H9 (cell line): ENCODE data around the gene OBSL1. TPM values are rescaled to one million over a fixed set of nuclear protein-coding genes. Genes with fewer than 3 reads are reported as not detected.

ENCODE experiments used
- DNase-seq: peaks from one replicate; pipeline ENCODE4 v3.0.0-alpha.2; 2017
- H2AFZ ChIP-seq: one replicate; pipeline ENCODE4 v1.6.1; 2013; ENCODE audit warnings: mild to moderate bottlenecking, low read length, control low read depth, moderate library complexity
- H2AK5ac ChIP-seq: 2 replicates; pipeline ENCODE4 v1.6.1; 2013; ENCODE audit warnings: low read length, control low read depth, mixed read lengths; ENCODE audit not compliant: insufficient read length
- H2BK120ac ChIP-seq: one replicate; pipeline ENCODE4 v1.6.1; 2013; ENCODE audit warnings: low read depth, mild to moderate bottlenecking, low read length, control low read depth, inconsistent platforms; ENCODE audit not compliant: poor library complexity, severe bottlenecking
- H2BK12ac ChIP-seq: 2 replicates; pipeline ENCODE4 v1.6.1; 2013; ENCODE audit warnings: low read length, control low read depth, mixed read lengths, low read depth; ENCODE audit not compliant: insufficient read length
- H2BK15ac ChIP-seq: 2 replicates; pipeline ENCODE4 v1.6.1; 2013; ENCODE audit warnings: low read depth, low read length, control low read depth
- H2BK20ac ChIP-seq: one replicate; pipeline ENCODE4 v1.6.1; 2013; ENCODE audit warnings: low read depth, mild to moderate bottlenecking, low read length, control low read depth, inconsistent platforms; ENCODE audit not compliant: poor library complexity, severe bottlenecking
- H2BK5ac ChIP-seq: 2 replicates; pipeline ENCODE4 v1.6.1; 2013; ENCODE audit warnings: low read length, control low read depth, mixed read lengths; ENCODE audit not compliant: insufficient read length
- H3K14ac ChIP-seq: 2 replicates; pipeline ENCODE4 v1.6.1; 2013; ENCODE audit warnings: low read length, control low read depth; ENCODE audit not compliant: insufficient read depth
- H3K18ac ChIP-seq: 2 replicates; pipeline ENCODE4 v1.6.1; 2013; ENCODE audit warnings: low read depth, mild to moderate bottlenecking, mixed read lengths, low read length, control low read depth; ENCODE audit not compliant: insufficient read length
- H3K23ac ChIP-seq: 2 replicates; pipeline ENCODE4 v1.6.1; 2013; ENCODE audit warnings: low read length, control low read depth, mixed read lengths, low read depth; ENCODE audit not compliant: insufficient read length
- H3K23me2 ChIP-seq: 2 replicates; pipeline ENCODE4 v1.6.1; 2013; ENCODE audit warnings: low read depth, mild to moderate bottlenecking, mixed read lengths, low read length, control low read depth; ENCODE audit not compliant: insufficient read length, poor library complexity, severe bottlenecking
- H3K27ac ChIP-seq: 2 replicates; pipeline ENCODE4 v1.5.1; 2013; ENCODE audit warnings: low read length, control low read depth, mixed read lengths, low read depth; ENCODE audit not compliant: insufficient read length
- H3K27me3 ChIP-seq: 2 replicates; pipeline ENCODE4 v1.6.1; 2013; ENCODE audit warnings: low read length, control low read depth, inconsistent platforms; ENCODE audit not compliant: insufficient read depth
- H3K4ac ChIP-seq: 2 replicates; pipeline ENCODE4 v1.6.1; 2013; ENCODE audit warnings: low read depth, mild to moderate bottlenecking, control low read depth, inconsistent platforms, low read length, moderate library complexity
- H3K4me1 ChIP-seq: 2 replicates; pipeline ENCODE4 v1.6.1; 2013; ENCODE audit warnings: low read length, control low read depth, inconsistent platforms; ENCODE audit not compliant: insufficient read depth
- H3K4me2 ChIP-seq: 2 replicates; pipeline ENCODE4 v1.6.1; 2013; ENCODE audit warnings: low read length, control low read depth, mixed read lengths; ENCODE audit not compliant: insufficient read length, insufficient read depth
- H3K56ac ChIP-seq: 2 replicates; pipeline ENCODE4 v1.6.1; 2013; ENCODE audit warnings: low read depth, mild to moderate bottlenecking, mixed read lengths, low read length, control low read depth; ENCODE audit not compliant: insufficient read length
- H3K79me1 ChIP-seq: 2 replicates; pipeline ENCODE4 v1.6.1; 2013; ENCODE audit warnings: low read depth, mild to moderate bottlenecking, moderate library complexity, low read length, control low read depth, inconsistent platforms; ENCODE audit not compliant: insufficient read depth, poor library complexity, severe bottlenecking
- H3K79me2 ChIP-seq: 2 replicates; pipeline ENCODE4 v1.6.1; 2013; ENCODE audit warnings: low read length, control low read depth, inconsistent platforms; ENCODE audit not compliant: insufficient read depth
- H3K9ac ChIP-seq: 2 replicates; pipeline ENCODE4 v1.6.1; 2013; ENCODE audit warnings: low read length, control low read depth, mixed read lengths; ENCODE audit not compliant: insufficient read length; ENCODE audit errors: extremely low read depth
- H3K9me3 ChIP-seq: one replicate; pipeline ENCODE4 v1.6.1; 2013; ENCODE audit warnings: low read depth, low read length, inconsistent platforms; ENCODE audit not compliant: control insufficient read depth
- H3T11ph ChIP-seq: one replicate; pipeline ENCODE4 v1.6.1; 2013; ENCODE audit warnings: mild to moderate bottlenecking, low read length, control low read depth, inconsistent platforms
- H4K20me1 ChIP-seq: one replicate; pipeline ENCODE4 v1.6.1; 2013; ENCODE audit not compliant: control insufficient read depth, insufficient read length, insufficient read depth
- H4K5ac ChIP-seq: 2 replicates; pipeline ENCODE4 v1.6.1; 2013; ENCODE audit warnings: low read depth, mild to moderate bottlenecking, mixed read lengths, low read length, control low read depth; ENCODE audit not compliant: insufficient read length
- H4K8ac ChIP-seq: replicated peaks from 2 replicates; pipeline ENCODE4 v1.6.1; 2013; ENCODE audit warnings: low read length, control low read depth, mixed read lengths, low read depth; ENCODE audit not compliant: insufficient read length
- H4K91ac ChIP-seq: 2 replicates; pipeline ENCODE4 v1.6.1; 2013; ENCODE audit warnings: low read depth, mild to moderate bottlenecking, moderate library complexity, mixed read lengths, low read length, control low read depth; ENCODE audit not compliant: insufficient read length
- H3K27ac Mint-ChIP-seq, 3 experiments: 2 replicates in 2 of 3; 3 replicates in 1 of 3; pipeline ENCODE4 v1.8.0; 2020 to 2021; ENCODE audit warnings: mixed read lengths in 3 of 3, mild to moderate bottlenecking in 1 of 3, moderate library complexity in 1 of 3
- H3K27me3 Mint-ChIP-seq: 2 replicates; pipeline ENCODE4 v1.8.0; 2021; ENCODE audit warnings: low read depth, mild to moderate bottlenecking, moderate library complexity, mixed read lengths
- H3K36me3 Mint-ChIP-seq, 3 experiments: 2 replicates in 2 of 3; 3 replicates in 1 of 3; pipeline ENCODE4 v1.8.0; 2020 to 2021; ENCODE audit warnings: low read depth in 3 of 3, mixed read lengths in 3 of 3; ENCODE audit not compliant: insufficient read depth in 1 of 3
- H3K4me1 Mint-ChIP-seq, 2 experiments: 2 replicates each; pipeline ENCODE4 v1.8.0; 2020; ENCODE audit warnings: mixed read lengths in 2 of 2
- H3K4me3 Mint-ChIP-seq, 2 experiments: 2 replicates in 1 of 2; 3 replicates in 1 of 2; pipeline ENCODE4 v1.8.0; 2020 to 2021; ENCODE audit warnings: mild to moderate bottlenecking in 2 of 2, mixed read lengths in 2 of 2, moderate library complexity in 1 of 2
- H3K9me3 Mint-ChIP-seq, 2 experiments: 2 replicates in 1 of 2; 3 replicates in 1 of 2; pipeline ENCODE4 v1.8.0; 2020; ENCODE audit warnings: mild to moderate bottlenecking in 2 of 2, mixed read lengths in 2 of 2, moderate library complexity in 1 of 2
- WGBS: extraction: QIAGEN DNeasy Blood & Tissue Kit; methylation state at CpG from one replicate; pipeline ENCODE4 v1.1.7; 2013; ENCODE audit warnings: missing lambda C conversion rate, low lambda C conversion rate, mixed read lengths; ENCODE audit not compliant: insufficient read length; ENCODE audit errors: extremely low coverage; 5-methylcytosine and 5-hydroxymethylcytosine counted together
- total RNA-seq: library from RNA; stranded (reverse); gene quantifications from 2 replicates; pipeline ENCODE4 v1.2.1, GENCODE V29; 2021
- TF ChIP-seq, protein P1 (sequence below): fragments of 200-600 bp; sonication (generic); conservative IDR thresholded peaks from 3 replicates; pipeline ENCODE4 v1.8.0; 2021; ENCODE audit warnings: antibody characterized with exemption, mild to moderate bottlenecking

OBSL1 gene
- total RNA-seq, 1 experiment from 2014 or later: 140 TPM

DNA sequence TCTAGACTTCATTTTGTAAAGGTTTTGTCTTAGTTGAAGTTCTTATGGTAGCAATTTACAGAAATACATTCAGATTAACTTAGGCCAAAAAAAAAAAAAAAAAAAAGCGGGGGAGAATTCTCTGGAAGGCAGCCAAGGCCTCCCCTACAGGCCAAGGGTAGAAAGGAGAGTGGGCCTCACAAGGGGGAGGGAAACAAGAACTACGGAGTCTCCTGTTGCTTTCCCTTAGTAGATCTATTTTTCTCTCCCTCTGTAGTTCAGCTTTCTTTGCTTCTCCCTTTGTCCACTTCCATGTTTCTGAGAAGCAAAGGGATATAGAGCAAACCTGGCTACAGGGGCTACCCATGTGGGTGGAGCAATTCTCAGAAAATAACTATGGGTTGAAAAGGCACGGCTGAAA, 23.9 kb upstream of the OBSL1 start:
- TF ChIP-seq, protein P1, sequence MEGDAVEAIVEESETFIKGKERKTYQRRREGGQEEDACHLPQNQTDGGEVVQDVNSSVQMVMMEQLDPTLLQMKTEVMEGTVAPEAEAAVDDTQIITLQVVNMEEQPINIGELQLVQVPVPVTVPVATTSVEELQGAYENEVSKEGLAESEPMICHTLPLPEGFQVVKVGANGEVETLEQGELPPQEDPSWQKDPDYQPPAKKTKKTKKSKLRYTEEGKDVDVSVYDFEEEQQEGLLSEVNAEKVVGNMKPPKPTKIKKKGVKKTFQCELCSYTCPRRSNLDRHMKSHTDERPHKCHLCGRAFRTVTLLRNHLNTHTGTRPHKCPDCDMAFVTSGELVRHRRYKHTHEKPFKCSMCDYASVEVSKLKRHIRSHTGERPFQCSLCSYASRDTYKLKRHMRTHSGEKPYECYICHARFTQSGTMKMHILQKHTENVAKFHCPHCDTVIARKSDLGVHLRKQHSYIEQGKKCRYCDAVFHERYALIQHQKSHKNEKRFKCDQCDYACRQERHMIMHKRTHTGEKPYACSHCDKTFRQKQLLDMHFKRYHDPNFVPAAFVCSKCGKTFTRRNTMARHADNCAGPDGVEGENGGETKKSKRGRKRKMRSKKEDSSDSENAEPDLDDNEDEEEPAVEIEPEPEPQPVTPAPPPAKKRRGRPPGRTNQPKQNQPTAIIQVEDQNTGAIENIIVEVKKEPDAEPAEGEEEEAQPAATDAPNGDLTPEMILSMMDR: peak; percentile 50
- Histone ChIP-seq H3K79me2 (no peaks in the 10 kb centered on the region), H2BK20ac (no peak overlapping the region), H2BK5ac (no peak overlapping the region), H4K20me1 (no peaks in the 10 kb centered on the region), H3T11ph (no peak overlapping the region), H3K27me3 (no peaks in the 10 kb centered on the region), H3K4me1 (peaks cover 3% of the 10 kb centered on the region; the same call in 1 of the 2 replicates), H2BK120ac (no peak overlapping the region), H2BK12ac (no peak overlapping the region), H3K27ac (no peak overlapping the region), H3K9me3 (no peaks in the 10 kb centered on the region), H4K5ac (no peak overlapping the region), H3K23ac (no peak overlapping the region), H2AFZ (no peak overlapping the region), H3K14ac (no peak overlapping the region), H2BK15ac (no peak overlapping the region), H3K4me2 (no peak overlapping the region), H3K79me1 (no peaks in the 10 kb centered on the region), H3K9ac (no peak overlapping the region), H4K91ac (no peak overlapping the region), H3K4ac (no peak overlapping the region), H4K8ac (no peak overlapping the region), H3K56ac (no peak overlapping the region), H2AK5ac (no peak overlapping the region), H3K23me2 (peaks cover 6% of the 10 kb centered on the region), H3K18ac (no peak overlapping the region)
- Mint-ChIP-seq H3K4me1 (peaks cover 28% of the 10 kb centered on the region in 2 experiments), H3K27ac (peak overlapping the region in 2 of 3 experiments; percentile 40 to 61; a peak in 1 of 7 replicates), H3K36me3 (peaks cover 0 to 4% (median 0%) of the 10 kb centered on the region in 3 experiments; a peak in 1 of 7 replicates), H3K27me3 (peaks cover 5% of the 10 kb centered on the region), H3K9me3 (no peaks in the 10 kb centered on the region), H3K4me3 (0 out of 5 replicates have a peak overlapping the region, but pooled peaks of 1 of the 2 experiments have one; percentile 13)
- DNase-seq: no peak
- no CpG with 5 or more reads among the region's 3 CpGs for WGBS
